KMS-11 (cell line): ENCODE data around the gene FOXO1.

Experiments
- H2AFZ ChIP-seq: fragments of 200-600 bp; sonication (generic); 2 replicates; pipeline ENCODE4 v1.6.1; 2016; ENCODE audit warnings: antibody characterized with exemption, mixed run types, low read depth
- H3K27ac ChIP-seq: fragments of 200-600 bp; sonication (generic); 2 replicates; pipeline ENCODE4 v1.6.1; 2016; ENCODE audit warnings: mild to moderate bottlenecking, mixed run types
- H3K27me3 ChIP-seq: fragments of 200-600 bp; sonication (generic); 2 replicates; pipeline ENCODE4 v1.6.1; 2017; ENCODE audit warnings: mild to moderate bottlenecking, low read depth, mixed run types, moderate library complexity; ENCODE audit not compliant: insufficient read depth
- H3K36me3 ChIP-seq: fragments of 200-600 bp; sonication (generic); 2 replicates; pipeline ENCODE4 v1.6.1; 2017; ENCODE audit warnings: mild to moderate bottlenecking, mixed run types; ENCODE audit not compliant: insufficient read depth
- H3K4me1 ChIP-seq: fragments of 200-600 bp; sonication (generic); 2 replicates; pipeline ENCODE4 v1.6.1; 2016; ENCODE audit warnings: mild to moderate bottlenecking, low read depth, mixed run types; ENCODE audit not compliant: poor library complexity, severe bottlenecking
- H3K4me2 ChIP-seq: fragments of 200-600 bp; sonication (generic); 2 replicates; pipeline ENCODE4 v1.7.0; 2016; ENCODE audit warnings: mild to moderate bottlenecking, mixed run types
- H3K4me3 ChIP-seq: fragments of 200-600 bp; sonication (generic); IDR thresholded peaks from 2 replicates; pipeline ENCODE4 v1.6.1; 2017; ENCODE audit warnings: low read depth, low read length, mixed read lengths; ENCODE audit not compliant: insufficient read depth
- H3K79me2 ChIP-seq: fragments of 200-600 bp; sonication (generic); 2 replicates; pipeline ENCODE4 v1.6.1; 2016; ENCODE audit warnings: low read depth, mixed run types; ENCODE audit not compliant: insufficient read depth
- H3K9ac ChIP-seq: fragments of 200-600 bp; sonication (generic); 2 replicates; pipeline ENCODE4 v1.6.1; 2016; ENCODE audit warnings: mild to moderate bottlenecking, mixed run types
- H4K20me1 ChIP-seq: fragments of 200-600 bp; sonication (generic); 2 replicates; pipeline ENCODE4 v1.6.1; 2016; ENCODE audit warnings: mild to moderate bottlenecking, mixed run types; ENCODE audit not compliant: insufficient read depth
- CTCF ChIP-seq: fragments of 200-600 bp; sonication (generic); conservative IDR thresholded peaks from 2 replicates; pipeline ENCODE4 v1.6.1; 2017; ENCODE audit warnings: low read depth, mild to moderate bottlenecking, antibody characterized with exemption, low read length, moderate library complexity, mixed read lengths

Gene FOXO1

GRCh38 chr13:40589285-40590109 is 76.9 kb downstream of the FOXO1 start:
- Histone ChIP-seq H4K20me1 (no peaks in the 10 kb centered on the region; the same call in 1 of the 2 replicates), H3K4me2 (peak overlapping the region; percentile 88), H3K9ac (no peak overlapping the region; the same call in 1 of the 2 replicates), H2AFZ (no peak overlapping the region), H3K4me1 (peaks cover 49% of the 10 kb centered on the region), H3K27ac (peak overlapping the region; percentile 57), H3K4me3 (no peak overlapping the region), H3K79me2 (peaks cover 43% of the 10 kb centered on the region; the same call in 1 of the 2 replicates), H3K36me3 (no peaks in the 10 kb centered on the region), H3K27me3 (no peaks in the 10 kb centered on the region)
- TF ChIP-seq CTCF, result no peak

- Histone ChIP-seq H3K4me1 (peaks cover 49% of the 10 kb centered on the region), H3K79me2 (peaks cover 43% of the 10 kb centered on the region; the same call in 1 of the 2 replicates), H3K4me2 (no peak overlapping the region), H3K36me3 (no peaks in the 10 kb centered on the region), H2AFZ (no peak overlapping the region), H3K9ac (no peak overlapping the region), H3K4me3 (no peak overlapping the region), H4K20me1 (no peaks in the 10 kb centered on the region; the same call in 1 of the 2 replicates), H3K27me3 (no peaks in the 10 kb centered on the region), H3K27ac (no peak overlapping the region)
- no peak for TF ChIP-seq CTCF
These were observed 78.3 kb downstream of the FOXO1 start for GRCh38 chr13:40588101-40588500.

GRCh38 chr13:40586886-40587565 is 79.4 kb downstream of the FOXO1 start:
- no peak overlapping the region for H2AFZ ChIP-seq
- no peak overlapping the region for H3K9ac ChIP-seq
- no peak overlapping the region for H3K27ac ChIP-seq
- H3K4me3 ChIP-seq, result no peak overlapping the region
- no peaks in the 10 kb centered on the region; the same call in 1 of the 2 replicates for H4K20me1 ChIP-seq
- TF ChIP-seq CTCF, result no peak
- H3K79me2 ChIP-seq, result peaks cover 47% of the 10 kb centered on the region; the same call in 1 of the 2 replicates
- H3K4me1 ChIP-seq, result peaks cover 49% of the 10 kb centered on the region
- no peaks in the 10 kb centered on the region for H3K36me3 ChIP-seq
- H3K27me3 ChIP-seq, result no peaks in the 10 kb centered on the region
- no peak overlapping the region for H3K4me2 ChIP-seq

GRCh38 chr13:40585911-40586471 is 80.5 kb downstream of the FOXO1 start:
- Histone ChIP-seq H3K4me2 (no peak overlapping the region), H3K79me2 (peaks cover 42% of the 10 kb centered on the region; the same call in 1 of the 2 replicates), H2AFZ (no peak overlapping the region), H3K4me1 (peaks cover 38% of the 10 kb centered on the region), H3K36me3 (no peaks in the 10 kb centered on the region), H3K9ac (no peak overlapping the region), H3K27ac (no peak overlapping the region), H3K4me3 (no peak overlapping the region), H4K20me1 (no peaks in the 10 kb centered on the region; the same call in 1 of the 2 replicates), H3K27me3 (no peaks in the 10 kb centered on the region)
- TF ChIP-seq CTCF, result no peak
